Heart left ventricle (tissue), 13 donors: ENCODE results near the gene TNRC6C.

ENCODE experiments used
- POLR2A ChIP-seq, 2 donors: fragments of 450-650 bp; IDR thresholded peaks; one replicate each; pipeline ENCODE4 v1.6.1; 2017; ENCODE audit warnings: antibody characterized with exemption in 2 of 2, mild to moderate bottlenecking in 2 of 2, moderate library complexity in 2 of 2
- TF ChIP-seq, protein P1 (sequence below), 12 donors: fragments of 200-600 bp; sonication (generic) in 4 of 12; IDR thresholded peaks; one replicate each; pipeline versions ENCODE4 v1.5.0 to v1.8.0; 2018 to 2022; ENCODE audit warnings: antibody characterized with exemption in 12 of 12, mild to moderate bottlenecking in 5 of 12
- donor health status: ischemic (EF 13 %, LVEDD 7.1; RV severe dilation, severe dysfunction).
- donor health status: DM: no; HTN: yes; CAD: no.
- donor health status: DM: no; HTN: no; CAD: no.
- donor health status: ischemic (EF 25% LVEDD 6.9; RV normal size, moderate dysfunction).
- donor health status: ischemic (EF 25% LVEDD 5.7; RV mildly dilated, moderate dysfunction).
- donor health status: ischemic (EF 35%, LVEDD 5.7; RV mildly dilated, moderate dysfunction).
- donor health status: nonischemic (EF 11% LVEDD 7.7; RV severe dilation, severe dysfunction).
- donor health status: DM: yes; HTN: yes; CAD: no.
- donor health status: PGD.
- donor health status: ischemic (EF 29% LVEDD 5.4; RV normal size, mild dysfunction).
- donor health status: nonischemic (EF 23%, LVEDD 6.1; RV moderate dilation, normal function).

DNA sequence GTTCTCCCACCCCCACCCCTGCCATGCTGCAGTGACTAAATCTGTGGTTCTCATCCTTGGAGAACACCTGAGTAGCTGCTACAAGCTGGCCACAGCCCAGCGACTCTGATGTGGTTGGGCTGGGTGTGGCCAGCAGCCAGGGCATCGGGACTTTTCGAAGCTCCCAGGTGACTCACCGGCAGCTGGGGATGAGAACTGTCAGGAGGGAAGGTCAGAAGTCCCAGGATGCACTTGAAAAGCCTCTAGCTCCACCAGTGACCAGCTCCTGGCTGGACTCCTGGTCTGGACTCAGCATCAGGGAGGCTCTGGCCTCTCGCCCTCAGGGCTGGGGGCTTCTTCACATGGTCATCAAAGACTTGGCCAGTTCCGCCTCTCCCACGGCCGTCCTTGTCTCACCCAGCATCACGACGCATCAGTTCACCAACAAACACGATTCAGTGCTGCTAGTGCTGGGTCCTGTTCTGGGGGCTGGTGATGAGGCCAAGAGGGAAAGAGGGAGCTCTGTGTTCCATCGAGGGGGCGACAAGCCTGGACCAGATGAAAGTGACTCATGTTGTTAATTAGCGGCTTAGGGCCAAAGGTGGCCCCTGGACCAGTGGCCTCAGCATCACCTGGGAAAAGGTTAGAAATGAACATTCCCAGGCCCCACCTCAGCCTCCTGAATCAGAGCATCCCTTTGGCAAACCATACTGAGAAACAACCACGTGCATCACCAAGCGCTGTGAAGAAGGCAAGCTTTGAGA is 183.8 kb downstream of the TNRC6C start:
- TF ChIP-seq, protein P1, sequence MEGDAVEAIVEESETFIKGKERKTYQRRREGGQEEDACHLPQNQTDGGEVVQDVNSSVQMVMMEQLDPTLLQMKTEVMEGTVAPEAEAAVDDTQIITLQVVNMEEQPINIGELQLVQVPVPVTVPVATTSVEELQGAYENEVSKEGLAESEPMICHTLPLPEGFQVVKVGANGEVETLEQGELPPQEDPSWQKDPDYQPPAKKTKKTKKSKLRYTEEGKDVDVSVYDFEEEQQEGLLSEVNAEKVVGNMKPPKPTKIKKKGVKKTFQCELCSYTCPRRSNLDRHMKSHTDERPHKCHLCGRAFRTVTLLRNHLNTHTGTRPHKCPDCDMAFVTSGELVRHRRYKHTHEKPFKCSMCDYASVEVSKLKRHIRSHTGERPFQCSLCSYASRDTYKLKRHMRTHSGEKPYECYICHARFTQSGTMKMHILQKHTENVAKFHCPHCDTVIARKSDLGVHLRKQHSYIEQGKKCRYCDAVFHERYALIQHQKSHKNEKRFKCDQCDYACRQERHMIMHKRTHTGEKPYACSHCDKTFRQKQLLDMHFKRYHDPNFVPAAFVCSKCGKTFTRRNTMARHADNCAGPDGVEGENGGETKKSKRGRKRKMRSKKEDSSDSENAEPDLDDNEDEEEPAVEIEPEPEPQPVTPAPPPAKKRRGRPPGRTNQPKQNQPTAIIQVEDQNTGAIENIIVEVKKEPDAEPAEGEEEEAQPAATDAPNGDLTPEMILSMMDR (IDR thresholded peaks at IDR 0.05): no peak
- TF ChIP-seq POLR2A (IDR thresholded peaks at IDR 0.05): no peak
